GM18870 (cell line): ENCODE results near the gene TSTD1.
"Not testable (repeated sequence)": the region's sequence is repeated elsewhere in the genome, so short reads cannot be mapped to it uniquely, and the experiment has no call there.

Source experiments
- ATAC-seq: cut with Tn5 transposase; IDR thresholded peaks from one replicate; pipeline ENCODE4 v1.9.1; 2021; ENCODE audit warnings: moderate library complexity; ENCODE audit not compliant: unreplicated experiment

The TSTD1 gene

DNA sequence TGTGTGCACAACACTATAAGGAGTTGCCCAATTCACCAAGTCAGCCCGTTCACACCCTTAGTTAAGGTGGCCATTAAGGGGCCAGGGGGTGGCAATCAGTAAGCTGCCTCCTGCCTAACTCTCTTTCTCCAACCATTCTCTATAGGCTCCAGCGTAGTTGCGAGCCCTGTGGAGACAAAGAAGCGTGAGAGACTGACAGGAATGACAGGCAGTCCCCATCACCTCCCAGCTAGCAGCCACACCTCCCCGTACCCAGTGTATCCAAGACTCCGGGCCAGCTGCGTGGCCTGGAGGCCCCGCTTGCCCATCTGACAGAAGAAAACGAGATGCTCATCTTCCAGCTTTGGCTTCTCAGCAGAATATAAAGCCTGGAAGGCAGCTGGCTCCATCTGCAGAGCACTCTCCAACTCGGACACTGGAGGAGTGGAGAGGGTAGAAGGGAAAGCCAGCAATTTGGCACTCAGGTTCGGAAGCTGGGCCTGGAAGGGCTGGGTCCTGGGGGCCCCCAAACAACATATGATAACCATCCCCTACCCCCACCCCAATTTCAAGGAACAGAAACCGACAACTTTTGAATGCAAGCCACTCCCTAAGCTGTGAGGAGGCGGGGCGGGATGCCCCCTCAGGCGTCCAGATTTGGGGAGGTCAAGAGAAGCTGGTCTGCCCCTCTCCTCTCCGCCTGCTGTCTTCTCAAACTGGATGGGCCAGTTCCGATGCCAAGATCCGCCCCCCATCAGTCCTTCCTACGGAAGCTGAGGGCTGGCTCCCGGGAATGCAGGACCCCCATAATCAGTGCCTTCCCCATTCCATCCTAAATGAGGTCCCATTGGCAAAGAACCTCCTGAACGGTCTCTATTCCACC lies 872 bp downstream of the TSTD1 start:
- no peak for ATAC-seq

DNA sequence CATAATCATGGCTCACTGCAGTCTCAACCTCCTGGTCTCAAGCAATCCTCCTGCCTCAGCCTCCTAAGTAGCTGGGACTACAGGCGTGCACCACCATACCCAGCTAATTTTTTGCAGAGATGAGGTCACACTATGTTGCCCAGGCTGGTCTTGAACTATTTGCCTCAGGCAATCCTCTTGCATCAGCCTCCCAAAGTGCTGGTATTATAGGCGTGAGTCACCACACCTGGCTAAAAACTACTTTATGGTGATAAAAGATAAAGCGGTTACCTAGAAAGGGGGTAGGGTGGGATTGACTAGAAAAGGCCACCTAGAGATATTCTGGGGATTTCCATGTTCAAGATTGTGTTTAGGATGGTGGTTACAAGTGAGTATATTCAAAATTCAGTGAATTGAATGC lies 5.0 kb downstream of the TSTD1 start:
- no peak for ATAC-seq

- no peak for ATAC-seq
Measured at GRCh38 chr1:161032409-161032808, 6.4 kb downstream of the TSTD1 start.

- ATAC-seq = no peak
Measured at GRCh38 chr1:161031874-161032273, 6.9 kb downstream of the TSTD1 start.

- ATAC-seq = not testable (repeated sequence)
Measured at GRCh38 chr1:161029466-161029865, 9.3 kb downstream of the TSTD1 start.

DNA sequence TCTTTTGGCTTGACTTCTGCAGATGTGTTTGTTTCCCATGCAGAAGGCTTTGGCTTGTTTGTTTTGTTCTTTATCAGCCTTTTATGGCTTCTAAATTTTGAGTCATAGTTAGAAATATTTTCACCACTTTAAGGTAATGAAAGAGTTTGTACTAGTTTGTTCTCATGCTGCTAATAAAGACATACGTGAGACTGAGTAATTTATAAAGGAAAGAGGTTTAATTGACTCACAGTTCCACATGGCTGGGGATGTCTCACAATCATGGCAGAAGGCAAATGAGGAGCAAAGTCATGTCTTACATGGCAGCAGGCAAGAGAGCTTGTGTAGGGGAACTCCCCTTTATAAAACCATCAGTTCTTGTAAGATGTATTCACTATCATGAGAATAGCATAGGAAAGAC lies 11.8 kb downstream of the TSTD1 start:
- not testable (repeated sequence) for ATAC-seq

- not testable (repeated sequence) for ATAC-seq
Measured at GRCh38 chr1:161022432-161022831, 16.3 kb downstream of the TSTD1 start.

- ATAC-seq = no peak
Measured at GRCh38 chr1:161021970-161022353, 16.8 kb downstream of the TSTD1 start.

- ATAC-seq = peak; percentile 70
Measured at GRCh38 chr1:161021165-161021969, 17.4 kb downstream of the TSTD1 start.

DNA sequence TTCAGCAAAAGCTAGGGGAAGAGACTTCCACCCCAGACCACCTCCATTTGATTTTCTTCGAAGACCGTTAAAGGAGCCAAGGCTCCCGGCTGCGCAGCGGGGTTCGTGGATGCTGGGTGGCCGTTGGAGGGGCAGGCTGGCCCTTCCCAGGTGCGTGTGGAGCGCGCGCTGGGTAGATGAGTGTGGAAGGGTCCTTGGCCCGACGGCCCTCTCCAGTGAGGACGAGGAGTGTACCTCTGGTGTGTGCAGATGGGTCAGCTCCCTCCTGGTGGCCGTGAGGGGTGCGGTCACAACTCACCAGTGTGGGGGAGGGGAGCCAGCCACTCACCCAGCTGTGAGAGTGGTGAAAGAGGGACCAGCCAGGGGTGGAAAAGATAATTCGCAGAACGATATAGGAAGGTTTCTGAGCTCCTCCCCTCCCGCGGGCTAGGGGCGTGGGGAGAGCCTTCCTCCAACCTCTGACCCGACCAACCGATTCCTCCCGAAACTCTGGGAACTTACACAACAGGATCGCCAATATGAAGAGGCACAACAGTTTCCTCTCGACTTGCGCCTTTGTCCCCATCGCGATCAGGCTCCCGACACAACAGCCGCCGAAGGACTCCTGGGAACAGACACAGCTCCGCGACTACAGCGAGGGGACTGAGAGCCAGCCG lies 18.1 kb downstream of the TSTD1 start, which contains the start of gene F11R:
F11R (minus strand) TSS at position 644 of the 656 bp plus-strand sequence; CDS start at position 565, 79 bp downstream.
- ATAC-seq = peak; percentile 34

GRCh38 chr1:161019751-161020495 lies 18.8 kb downstream of the TSTD1 start:
- ATAC-seq = peak; percentile 5

DNA sequence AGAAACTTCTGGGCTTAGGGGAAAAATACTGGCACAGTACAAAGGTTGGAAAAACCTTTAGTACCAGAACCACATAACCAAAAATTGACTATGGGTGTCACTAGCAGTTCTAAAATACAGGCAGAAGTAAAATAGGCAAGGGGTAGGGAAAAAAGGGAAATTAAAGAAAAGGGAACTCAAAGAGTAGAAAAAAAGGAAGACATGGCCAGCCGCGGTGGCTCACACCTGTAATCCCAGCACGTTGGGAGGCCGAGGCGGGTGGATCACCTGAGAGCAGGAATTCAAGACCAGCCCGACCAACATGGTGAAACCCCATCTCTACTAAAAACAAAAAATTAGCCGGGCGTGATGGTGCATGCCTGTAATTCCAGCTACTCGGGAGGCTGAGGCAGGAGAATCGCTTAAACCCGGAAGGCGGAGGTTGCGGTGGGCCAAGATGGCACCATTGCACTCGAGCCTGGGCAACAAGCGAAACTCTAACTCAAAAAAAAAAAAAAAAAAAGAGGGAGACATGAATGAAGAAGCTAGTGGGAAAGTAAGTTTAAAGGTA lies 19.6 kb downstream of the TSTD1 start:
- ATAC-seq = not testable (repeated sequence)

DNA sequence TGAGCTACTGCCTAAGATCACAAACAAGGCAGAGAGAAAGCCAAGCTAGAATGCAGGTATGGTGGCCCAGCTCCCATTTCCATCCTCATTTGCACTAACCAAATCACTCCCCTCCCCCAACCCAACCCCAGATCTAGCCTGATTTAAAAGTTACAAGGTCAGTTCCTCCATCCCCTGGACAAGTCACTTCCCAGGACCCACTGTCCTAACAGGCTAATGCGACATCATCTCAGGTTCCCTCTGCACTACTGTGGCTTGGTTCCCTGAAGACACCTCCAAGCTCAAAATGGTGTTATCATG lies 20.2 kb downstream of the TSTD1 start:
- no peak for ATAC-seq

- ATAC-seq = no peak
Measured at GRCh38 chr1:161017756-161018630, 20.8 kb downstream of the TSTD1 start.

DNA sequence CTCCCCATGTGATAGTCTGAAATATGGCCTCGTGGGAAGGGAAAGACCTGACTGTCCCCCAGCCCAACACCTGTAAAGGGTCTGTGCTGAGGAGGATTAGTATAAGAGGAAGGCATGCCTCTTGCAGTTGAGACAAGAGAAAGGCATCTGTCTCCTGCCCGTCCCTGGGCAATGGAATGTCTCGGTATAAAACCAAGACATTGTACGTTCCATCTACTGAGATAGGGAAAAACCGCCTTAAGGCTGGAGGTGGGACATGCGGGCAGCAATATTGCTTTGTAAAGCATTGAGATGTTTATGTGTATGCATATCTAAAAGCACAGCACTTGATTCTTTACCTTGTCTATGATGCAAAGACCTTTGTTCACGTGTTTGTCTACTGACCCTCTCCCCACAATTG lies 21.6 kb downstream of the TSTD1 start:
- not testable (repeated sequence) for ATAC-seq

- ATAC-seq = not testable (repeated sequence)
Measured at GRCh38 chr1:161016683-161017082, 22.1 kb downstream of the TSTD1 start.

DNA sequence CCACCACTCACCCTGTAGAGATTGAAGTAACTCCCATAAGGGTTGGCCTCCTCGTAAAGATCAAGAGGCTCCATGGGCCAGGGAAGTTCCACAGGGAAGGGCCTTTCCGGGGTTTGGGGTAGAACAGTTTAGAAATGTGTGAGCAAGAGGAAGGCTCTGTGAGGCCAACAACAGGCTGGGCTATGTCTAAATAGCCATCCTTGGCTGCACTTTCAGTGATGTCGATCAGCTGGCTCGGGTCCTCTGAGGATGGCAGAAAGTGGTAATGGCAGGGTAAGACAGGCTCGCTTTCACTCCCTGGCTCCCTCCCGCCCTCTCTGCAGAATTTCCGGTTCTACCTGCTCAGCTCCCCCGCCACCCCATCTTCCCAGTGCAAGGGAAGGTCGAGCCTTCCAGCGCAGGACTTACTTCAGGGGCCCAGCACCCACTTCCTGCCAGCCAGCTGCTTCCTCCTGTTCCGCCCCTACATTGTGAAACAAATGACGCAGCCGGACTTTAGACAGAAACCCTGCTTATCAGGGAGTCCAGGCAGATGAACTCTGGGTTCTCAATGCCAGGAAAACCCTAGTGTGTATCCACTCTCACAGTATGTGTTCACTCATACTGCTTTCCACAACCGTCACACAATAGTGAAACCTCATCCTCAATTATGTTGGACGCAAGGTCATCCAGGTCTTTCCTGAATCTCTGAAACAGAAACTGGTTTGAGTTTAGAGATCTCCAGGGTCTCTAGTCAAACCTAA lies 25.1 kb downstream of the TSTD1 start:
- ATAC-seq = peak; percentile 77

GRCh38 chr1:161013131-161013487 lies 25.7 kb downstream of the TSTD1 start:
- no peak for ATAC-seq

DNA sequence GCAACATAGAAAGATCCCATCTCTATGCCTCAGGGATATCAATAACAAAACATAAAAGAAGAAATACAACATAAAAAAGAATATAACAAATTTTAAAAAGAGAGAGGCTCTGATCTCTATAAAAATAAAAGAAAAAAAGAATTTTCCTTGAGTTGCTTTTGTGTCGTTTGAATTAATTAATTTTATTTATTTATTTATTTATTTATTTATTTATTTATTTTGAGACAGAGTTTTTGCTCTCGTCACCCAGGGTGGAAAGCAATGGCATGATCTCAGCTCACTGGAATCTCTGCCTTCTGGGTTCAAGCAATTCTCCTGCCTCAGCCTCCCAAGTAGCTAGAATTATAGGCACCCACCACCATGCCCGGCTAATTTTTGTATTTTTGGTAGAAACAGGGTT lies 26.3 kb downstream of the TSTD1 start:
- no peak for ATAC-seq
